ENCODE data around the gene INHBE.

DNA sequence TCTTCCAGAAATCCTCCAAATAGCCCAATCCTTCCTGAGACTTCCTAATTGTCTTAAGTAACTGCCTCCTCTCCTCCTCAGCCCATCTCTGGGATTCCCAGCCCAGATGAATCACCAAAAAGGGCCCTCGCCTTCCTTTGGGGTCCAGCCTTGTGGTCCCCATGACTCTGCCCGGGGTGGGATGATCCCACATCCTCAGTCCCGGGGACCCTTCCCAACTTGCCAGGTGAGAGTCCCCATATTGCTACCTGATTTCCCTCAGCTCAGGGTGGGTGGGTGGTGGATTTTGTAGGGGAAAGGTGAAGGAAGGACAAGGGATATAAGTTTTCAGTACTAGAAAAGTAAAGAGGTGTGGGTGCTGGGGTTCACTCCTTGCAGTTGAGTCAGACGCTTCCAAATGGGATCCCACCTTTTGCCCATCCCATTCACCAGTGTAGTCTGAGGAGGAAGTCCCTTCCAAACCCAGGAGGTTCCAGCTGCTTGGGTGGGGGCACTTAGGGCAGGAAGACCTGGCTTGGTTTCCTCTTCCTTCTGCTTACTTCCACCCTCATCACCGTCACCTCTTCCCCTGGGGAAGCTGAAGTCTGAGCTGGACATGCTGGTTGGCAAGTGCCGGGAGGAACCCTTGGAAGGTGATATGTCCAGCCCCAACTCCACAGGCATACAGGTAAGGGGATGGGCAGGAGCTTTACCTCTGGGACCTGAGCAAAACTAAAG, 10.1 kb downstream of the INHBE start:
- TF ChIP-seq, protein P1, sequence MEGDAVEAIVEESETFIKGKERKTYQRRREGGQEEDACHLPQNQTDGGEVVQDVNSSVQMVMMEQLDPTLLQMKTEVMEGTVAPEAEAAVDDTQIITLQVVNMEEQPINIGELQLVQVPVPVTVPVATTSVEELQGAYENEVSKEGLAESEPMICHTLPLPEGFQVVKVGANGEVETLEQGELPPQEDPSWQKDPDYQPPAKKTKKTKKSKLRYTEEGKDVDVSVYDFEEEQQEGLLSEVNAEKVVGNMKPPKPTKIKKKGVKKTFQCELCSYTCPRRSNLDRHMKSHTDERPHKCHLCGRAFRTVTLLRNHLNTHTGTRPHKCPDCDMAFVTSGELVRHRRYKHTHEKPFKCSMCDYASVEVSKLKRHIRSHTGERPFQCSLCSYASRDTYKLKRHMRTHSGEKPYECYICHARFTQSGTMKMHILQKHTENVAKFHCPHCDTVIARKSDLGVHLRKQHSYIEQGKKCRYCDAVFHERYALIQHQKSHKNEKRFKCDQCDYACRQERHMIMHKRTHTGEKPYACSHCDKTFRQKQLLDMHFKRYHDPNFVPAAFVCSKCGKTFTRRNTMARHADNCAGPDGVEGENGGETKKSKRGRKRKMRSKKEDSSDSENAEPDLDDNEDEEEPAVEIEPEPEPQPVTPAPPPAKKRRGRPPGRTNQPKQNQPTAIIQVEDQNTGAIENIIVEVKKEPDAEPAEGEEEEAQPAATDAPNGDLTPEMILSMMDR (IDR thresholded peaks at IDR 0.05) = no peak
- TF ChIP-seq POLR2A (IDR thresholded peaks at IDR 0.05) = no peak

Measured in body of pancreas (tissue), 4 donors.